ENCODE results near the gene GALNT10. TPM values are rescaled to one million over a fixed set of nuclear protein-coding genes. Genes with fewer than 3 reads are reported as not detected.

Gene GALNT10
- total RNA-seq, 1 donor from 2014 or later, result 11.5 TPM

- Histone ChIP-seq H3K36me3 (no peaks in the 10 kb centered on the region), H3K9me3 (no peaks in the 10 kb centered on the region), H3K4me3 (no peak overlapping the region), H3K27me3 (no peaks in the 10 kb centered on the region), H3K27ac (no peak overlapping the region), H3K4me1 (no peaks in the 10 kb centered on the region)
- intact Hi-C loops (cut with DNase I), result no loop called here
- no peak for DNase-seq (ENCODE audit: extremely low spot score in 2 of 2)
- TF ChIP-seq CTCF (IDR thresholded peaks at IDR 0.05) (no peak), POLR2A (IDR thresholded peaks at IDR 0.05) (no peak), POLR2AphosphoS5 (IDR thresholded peaks at IDR 0.05; ENCODE audit: insufficient read depth in 1 of 2, low read depth in 1 of 2) (no peak)
Observed at GRCh38 chr5:154318691-154319090, 128.2 kb downstream of the GALNT10 start.

- Histone ChIP-seq H3K27ac (no peak overlapping the region), H3K4me3 (no peak overlapping the region), H3K9me3 (no peaks in the 10 kb centered on the region), H3K27me3 (no peaks in the 10 kb centered on the region), H3K4me1 (no peaks in the 10 kb centered on the region), H3K36me3 (no peaks in the 10 kb centered on the region)
- TF ChIP-seq POLR2AphosphoS5 (IDR thresholded peaks at IDR 0.05; ENCODE audit: insufficient read depth in 1 of 2, low read depth in 1 of 2), result no peak
- no peak for TF ChIP-seq CTCF (IDR thresholded peaks at IDR 0.05)
- no peak for TF ChIP-seq POLR2A (IDR thresholded peaks at IDR 0.05)
- peak in 1 of 2 donors; percentile 44 for DNase-seq (ENCODE audit: extremely low spot score in 2 of 2)
- intact Hi-C loops (cut with DNase I), result no loop called here
Observed at GRCh38 chr5:154319736-154320135, 129.2 kb downstream of the GALNT10 start.

GRCh38 chr5:154320224-154321089 lies 129.9 kb downstream of the GALNT10 start:
- no peaks in the 10 kb centered on the region for H3K4me1 ChIP-seq
- H3K27me3 ChIP-seq, result no peaks in the 10 kb centered on the region
- DNase-seq (ENCODE audit: extremely low spot score in 2 of 2), result peak in 1 of 2 donors; percentile 44
- H3K27ac ChIP-seq, result no peak overlapping the region
- intact Hi-C loops (cut with DNase I), result no loop called here
- no peak overlapping the region for H3K4me3 ChIP-seq
- no peaks in the 10 kb centered on the region for H3K9me3 ChIP-seq
- no peaks in the 10 kb centered on the region for H3K36me3 ChIP-seq
- TF ChIP-seq POLR2A (IDR thresholded peaks at IDR 0.05), result no peak
- TF ChIP-seq CTCF (IDR thresholded peaks at IDR 0.05), result no peak
- TF ChIP-seq POLR2AphosphoS5 (IDR thresholded peaks at IDR 0.05; ENCODE audit: insufficient read depth in 1 of 2, low read depth in 1 of 2), result no peak

GRCh38 chr5:154321546-154321945 lies 131.0 kb downstream of the GALNT10 start:
- H3K27ac ChIP-seq, result no peak overlapping the region
- DNase-seq (ENCODE audit: extremely low spot score in 2 of 2), result no peak

More at GRCh38 chr5:154321546-154321945, 131.0 kb downstream of the GALNT10 start:
- Histone ChIP-seq H3K36me3 (no peaks in the 10 kb centered on the region), H3K9me3 (no peaks in the 10 kb centered on the region), H3K4me1 (no peaks in the 10 kb centered on the region), H3K27me3 (no peaks in the 10 kb centered on the region), H3K4me3 (no peak overlapping the region)
- TF ChIP-seq POLR2AphosphoS5 (IDR thresholded peaks at IDR 0.05; ENCODE audit: insufficient read depth in 1 of 2, low read depth in 1 of 2) (no peak), CTCF (IDR thresholded peaks at IDR 0.05) (no peak), POLR2A (IDR thresholded peaks at IDR 0.05) (no peak)
- intact Hi-C loops (cut with DNase I), result no loop called here
